ENCODE data around the gene HUNK.
"Not testable (repeated sequence)": the region's sequence is repeated elsewhere in the genome, so short reads cannot be mapped to it uniquely, and the experiment has no call there.

The HUNK gene

DNA sequence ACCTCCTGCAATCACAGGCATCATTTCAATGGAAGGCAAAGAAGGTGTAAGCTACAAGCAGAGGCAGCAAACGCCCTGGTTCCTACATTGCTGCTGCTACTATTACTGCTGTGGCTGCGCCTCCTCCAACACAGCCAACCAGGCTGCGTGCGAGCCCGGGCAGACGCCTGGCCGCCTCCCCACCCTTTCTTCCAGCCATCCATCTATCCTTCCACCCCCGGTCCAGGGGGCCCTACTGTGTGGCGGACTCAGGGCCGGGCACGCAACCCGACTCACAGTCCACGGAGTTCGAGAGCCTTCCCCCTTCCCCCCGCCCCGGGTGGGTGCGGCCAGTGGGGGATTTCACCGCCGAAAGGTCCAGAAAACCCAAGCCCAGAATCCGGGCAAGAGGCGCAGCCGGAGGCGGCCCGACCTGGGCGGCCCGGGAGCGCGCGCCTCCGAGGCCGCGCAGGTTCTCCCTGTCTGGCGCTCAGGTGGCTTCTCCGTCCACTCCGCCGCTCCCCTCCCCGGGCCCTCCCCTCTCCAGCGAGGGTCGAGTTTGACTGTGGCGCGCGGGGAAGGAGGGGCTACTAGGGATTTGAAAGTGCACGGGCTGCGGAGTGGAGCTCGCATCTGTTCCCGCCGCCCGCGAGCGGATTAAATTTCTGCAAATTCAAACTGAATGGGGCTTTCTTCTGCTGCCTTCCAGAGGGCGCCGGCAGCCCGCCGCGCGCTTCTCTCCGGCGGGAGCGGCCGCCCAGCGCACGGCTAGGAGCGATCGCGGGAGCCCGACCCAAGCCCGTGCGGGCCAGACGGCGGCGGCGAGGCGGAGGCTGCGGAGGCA is at the start of gene HUNK:
Gene HUNK (plus strand): TSS at position 569 of the 823 bp plus-strand sequence. CDS start 655 bp downstream, outside the sequence.
- DNase-seq = peak; percentile 85

GRCh38 chr21:31829736-31830472 is 42.9 kb upstream of the HUNK start:
- no peak for DNase-seq

GRCh38 chr21:31830701-31831100 is 42.1 kb upstream of the HUNK start:
- DNase-seq = no peak

GRCh38 chr21:31837041-31837440 is 35.8 kb upstream of the HUNK start:
- no peak for DNase-seq

GRCh38 chr21:31837618-31838390 is 35.0 kb upstream of the HUNK start:
- no peak for DNase-seq

- DNase-seq = no peak
Observed at GRCh38 chr21:31838586-31839355, 34.0 kb upstream of the HUNK start.

DNA sequence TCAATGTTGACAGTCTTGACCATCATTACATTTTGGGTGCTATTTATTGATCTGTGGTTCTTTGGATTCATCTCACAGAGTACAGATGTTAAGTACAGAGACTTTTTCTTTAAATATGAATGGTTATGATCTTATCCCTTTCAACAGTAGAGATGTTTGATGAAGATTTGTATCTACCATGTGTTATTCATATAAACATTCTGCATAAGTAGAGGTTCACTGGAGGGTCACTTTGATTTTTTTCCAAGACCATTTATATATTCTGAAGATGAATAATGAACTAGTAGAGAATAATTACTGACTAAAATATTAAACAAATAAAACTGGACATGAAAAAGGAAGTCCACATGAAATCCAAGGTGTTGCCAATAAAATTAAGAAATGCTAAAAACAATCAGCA is 28.6 kb upstream of the HUNK start:
- DNase-seq = no peak

GRCh38 chr21:31845151-31845729 is 27.6 kb upstream of the HUNK start:
- DNase-seq = no peak

DNA sequence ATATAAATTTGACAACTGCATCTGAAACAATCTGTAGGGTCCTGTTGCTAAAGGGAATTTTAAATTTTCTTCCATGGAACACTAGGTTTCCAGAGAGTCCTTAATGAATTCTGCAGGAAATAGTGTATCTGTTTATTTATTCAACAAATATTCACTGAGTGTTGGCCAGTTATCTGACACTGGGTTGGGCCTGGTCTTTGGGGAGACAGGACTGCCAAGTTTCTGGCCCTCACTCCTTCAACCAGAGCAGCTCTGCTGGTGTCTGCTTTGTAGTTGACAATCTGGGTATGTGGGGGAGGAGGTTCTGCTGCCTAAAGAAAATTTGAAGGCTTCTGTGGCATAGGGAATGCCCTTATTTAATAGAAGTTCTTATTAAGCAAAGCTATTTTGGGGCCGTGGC is 26.1 kb upstream of the HUNK start:
- no peak for DNase-seq

DNA sequence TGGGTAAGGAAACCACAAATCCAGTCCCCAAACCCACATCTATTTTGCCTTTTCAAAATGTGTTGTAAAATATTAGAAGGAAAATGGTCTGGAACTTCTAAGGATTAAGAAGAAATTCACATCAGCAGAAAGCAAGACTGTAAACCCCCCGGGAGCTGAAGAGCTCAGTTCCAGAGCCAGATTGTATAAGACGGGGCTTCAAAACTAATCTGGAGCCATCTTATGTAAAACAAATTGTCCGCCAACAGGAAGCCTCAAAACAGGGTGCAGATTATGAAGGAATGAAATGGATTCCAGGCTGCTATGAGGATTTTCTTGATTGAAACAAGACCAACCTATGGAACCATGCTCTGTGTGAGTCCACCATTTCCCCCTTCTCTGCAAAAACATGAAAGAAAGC is 25.1 kb upstream of the HUNK start:
- no peak for DNase-seq

GRCh38 chr21:31848326-31848985 is 24.4 kb upstream of the HUNK start:
- DNase-seq = no peak

- DNase-seq = no peak
Observed at GRCh38 chr21:31850886-31851285, 21.9 kb upstream of the HUNK start.

DNA sequence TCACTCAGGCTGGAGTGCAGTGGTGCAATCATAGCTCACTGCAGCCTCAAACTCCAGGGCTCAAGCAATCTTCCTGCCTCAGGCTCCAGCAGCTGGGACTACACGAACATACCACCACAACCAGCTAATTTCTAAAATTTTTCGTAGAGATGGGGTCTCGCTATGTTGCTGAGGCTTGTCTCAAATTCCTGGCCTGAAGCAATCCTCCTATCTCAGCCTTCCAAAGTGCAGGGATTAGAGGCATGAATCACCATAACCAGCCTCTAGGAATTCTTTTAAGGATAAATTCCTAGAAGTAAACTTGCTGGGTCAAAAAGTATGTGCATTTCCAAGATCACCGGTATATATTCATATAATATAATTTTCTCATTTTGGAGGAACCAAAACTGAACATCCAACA is 17.6 kb upstream of the HUNK start:
- no peak for DNase-seq

- no peak for DNase-seq
Observed at GRCh38 chr21:31857096-31857495, 15.7 kb upstream of the HUNK start.

GRCh38 chr21:31857631-31858030 is 15.2 kb upstream of the HUNK start:
- DNase-seq = not testable (repeated sequence)

- DNase-seq = no peak
Observed at GRCh38 chr21:31860851-31861250, 12.0 kb upstream of the HUNK start.

DNA sequence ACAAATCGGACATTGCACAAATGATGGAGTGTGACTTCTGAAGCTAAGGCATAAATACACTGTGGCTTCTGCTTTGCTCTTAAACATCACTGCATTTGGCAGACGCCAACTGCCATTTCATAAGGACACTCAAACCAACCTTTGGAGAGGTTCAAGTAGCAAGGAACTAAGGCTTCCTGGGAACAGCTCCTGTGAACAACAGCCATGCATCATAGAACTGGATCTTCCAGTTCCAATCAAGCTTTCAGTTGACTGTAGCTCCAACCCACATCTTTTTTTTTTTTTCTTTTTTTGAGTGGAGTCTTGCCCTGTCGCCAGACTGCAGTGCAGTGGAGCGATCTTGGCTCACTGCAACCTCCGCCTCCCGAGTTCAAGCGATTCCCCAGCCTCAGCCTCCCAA is 10.7 kb upstream of the HUNK start:
- DNase-seq = no peak

DNA sequence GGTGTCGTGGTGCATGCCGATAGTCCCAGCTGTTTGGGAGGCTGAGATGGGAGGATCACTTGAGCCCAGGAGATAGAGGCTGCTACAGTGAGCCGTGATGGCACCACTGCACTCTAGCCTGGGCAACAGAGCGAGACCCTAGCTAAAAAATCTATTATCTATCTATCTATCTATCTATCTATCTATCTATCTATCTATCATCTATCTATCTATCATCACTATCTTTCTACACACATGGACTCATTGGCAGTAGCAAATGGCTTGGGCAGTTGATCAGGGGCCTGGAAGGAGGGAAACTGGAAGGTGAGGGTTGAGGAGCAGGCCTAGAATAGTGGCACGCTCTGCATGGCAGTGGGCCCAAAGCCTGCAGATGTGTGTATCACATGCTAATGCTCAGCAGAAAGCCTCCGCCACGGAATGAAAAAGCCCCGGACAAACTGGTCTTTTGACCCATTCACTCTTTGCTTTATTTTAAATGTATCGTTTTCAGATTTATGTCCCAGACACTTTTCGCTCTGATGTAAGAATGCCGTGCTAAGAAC is 7.3 kb upstream of the HUNK start:
- DNase-seq = no peak

DNA sequence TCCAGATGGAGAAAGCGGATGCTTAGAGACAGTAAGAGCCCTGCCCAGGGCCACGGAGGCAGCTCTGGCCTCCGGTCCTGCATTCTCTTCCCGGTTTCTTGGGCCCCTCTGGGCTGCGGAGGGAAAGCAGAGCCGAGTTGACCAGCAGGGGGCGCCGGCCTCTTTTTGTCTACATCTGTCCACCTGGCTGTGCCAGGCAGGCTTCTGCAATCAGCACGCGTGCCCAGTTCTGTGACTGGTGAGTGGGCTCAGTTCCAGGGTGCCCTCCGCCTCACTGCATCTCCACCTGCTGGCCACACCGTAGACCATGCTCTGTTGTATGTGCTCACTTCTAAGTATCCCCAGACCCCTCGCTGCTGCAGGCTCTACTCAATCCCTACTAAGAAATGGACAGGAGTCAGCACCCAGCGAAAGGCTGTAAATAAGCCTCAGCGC is 6.7 kb upstream of the HUNK start:
- peak; percentile 84 for DNase-seq

DNA sequence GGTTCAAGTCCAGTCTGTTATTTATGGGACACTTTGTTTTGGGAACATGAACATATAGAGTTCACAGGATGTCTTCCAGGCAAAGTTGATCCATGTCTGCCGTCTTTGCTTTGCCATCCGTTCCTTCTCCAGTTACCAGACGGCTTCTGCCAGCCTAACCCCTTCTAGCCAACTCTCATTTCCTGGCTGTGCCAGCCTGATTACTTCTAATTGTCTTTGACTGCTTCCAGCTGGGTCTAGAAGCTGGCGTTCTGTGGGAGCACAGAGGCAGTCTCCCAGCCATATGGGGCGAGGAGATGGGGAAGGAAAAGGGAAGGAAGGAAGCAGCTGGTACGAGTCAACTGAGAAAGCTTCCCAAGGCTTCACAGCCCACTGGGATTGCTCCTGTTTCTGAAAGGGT is 3.1 kb upstream of the HUNK start:
- DNase-seq = no peak

DNA sequence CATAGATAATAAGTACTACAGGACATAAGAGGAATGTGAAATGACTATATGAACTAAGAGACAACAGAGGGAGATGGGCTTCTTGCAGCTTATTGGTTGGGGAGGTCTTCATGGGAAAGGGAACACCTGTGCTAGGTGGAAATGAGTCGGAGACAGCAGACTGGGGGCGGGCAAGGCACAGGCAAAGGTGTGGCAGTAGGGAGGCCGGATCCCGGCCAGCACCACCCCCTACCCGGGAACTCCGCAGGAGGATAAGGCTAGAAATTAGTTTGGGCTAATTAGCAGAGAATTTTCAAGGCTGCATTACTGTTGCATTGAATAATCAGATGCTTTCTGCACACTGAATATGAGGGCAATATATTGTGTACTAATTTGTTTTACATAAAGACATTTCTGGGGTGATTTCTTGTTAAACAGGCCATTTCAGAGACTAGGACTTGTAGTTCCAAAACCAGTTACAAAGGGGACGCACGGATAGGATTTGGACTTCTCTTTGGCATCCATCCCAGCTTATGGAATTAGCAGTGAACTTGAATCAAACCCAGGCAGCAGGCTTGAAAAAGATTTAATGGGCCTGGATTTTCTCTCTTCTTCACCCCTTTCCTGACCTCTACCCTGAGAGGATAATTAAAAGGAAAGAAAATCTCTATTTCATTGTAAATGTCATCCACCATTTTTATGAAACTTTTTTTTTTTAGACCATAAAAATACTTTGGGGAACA is 2.2 kb upstream of the HUNK start:
- no peak for DNase-seq

Data from left hindlimb (tissue), 1 donor.